SK-N-SH (cell line): ENCODE measurements around the gene BMPR1B. TPM values are rescaled to one million over a fixed set of nuclear protein-coding genes. Genes with fewer than 3 reads are reported as not detected.
A peak's percentile ranks its signal among the peaks of the same experiment; 100 is the strongest.

Source experiments
- CTCF ChIA-PET: fragments of 300-600, 350-600 bp; formaldehyde crosslinking; extraction: SDS; loops from one replicate; lab custom pipeline; 2021; lab: Yijun Ruan, JAX
- POLR2A ChIA-PET: fragments of 350-600 bp; sonication (Branson Sonifier 250); formaldehyde crosslinking; extraction: SDS; loops from one replicate; lab custom pipeline; 2020; ENCODE audit warnings: antibody characterized with exemption, inconsistent platforms; lab: Yijun Ruan, JAX
- DNase-seq: peaks from one replicate; pipeline ENCODE4 v3.0.0; 2012
- H2AFZ ChIP-seq: fragments of 200-600 bp; sonication (generic); 2 replicates; pipeline ENCODE4 v1.8.1; 2016; ENCODE audit warnings: antibody characterized with exemption, mild to moderate bottlenecking, low read depth
- H3F3A ChIP-seq: fragments of 200-600 bp; sonication (generic); replicated peaks from 2 replicates; pipeline ENCODE3; 2016; ENCODE audit warnings: antibody characterized with exemption, mild to moderate bottlenecking; ENCODE audit not compliant: insufficient read depth
- H3K27ac ChIP-seq, 2 experiments: fragments of 200-500 bp in 1 of 2; fragments of 200-600 bp in 1 of 2; sonication (Bioruptor generic) in 1 of 2; sonication (generic), shearing (Covaris generic) in 1 of 2; 2 replicates each; pipeline versions ENCODE4 v1.5.1 to v1.6.1; 2014 to 2016; ENCODE audit warnings: low read depth in 2 of 2, inconsistent platforms in 1 of 2, low read length in 1 of 2, mild to moderate bottlenecking in 1 of 2, mixed read lengths in 1 of 2
- H3K27me3 ChIP-seq: fragments of 200-600 bp; sonication (generic), shearing (Covaris generic); 2 replicates; pipeline ENCODE4 v1.6.1; 2016; ENCODE audit warnings: mixed run types; ENCODE audit not compliant: insufficient read depth
- H3K36me3 ChIP-seq, 2 experiments: fragments of 200-500 bp in 1 of 2; fragments of 200-600 bp in 1 of 2; sonication (Bioruptor generic) in 1 of 2; sonication (generic) in 1 of 2; replicated peaks in 1 of 2; 2 replicates each; pipeline versions ENCODE3 to v1.5.1; 2014 to 2016; ENCODE audit warnings: low read length in 1 of 2, mild to moderate bottlenecking in 1 of 2; ENCODE audit not compliant: insufficient read depth in 2 of 2, control insufficient read depth in 1 of 2
- H3K4me1 ChIP-seq, 2 experiments: fragments of 200-500 bp in 1 of 2; fragments of 200-600 bp in 1 of 2; sonication (Bioruptor generic) in 1 of 2; sonication (generic), shearing (Covaris generic) in 1 of 2; 2 replicates each; pipeline versions ENCODE4 v1.5.1 to v1.6.1; 2014 to 2016; ENCODE audit warnings: low read depth in 1 of 2, low read length in 1 of 2, mixed run types in 1 of 2; ENCODE audit not compliant: insufficient read depth in 2 of 2, control insufficient read depth in 1 of 2
- H3K4me2 ChIP-seq: fragments of 200-600 bp; sonication (generic), shearing (Covaris generic); 2 replicates; pipeline ENCODE4 v1.6.1; 2017; ENCODE audit warnings: mixed run types
- H3K4me3 ChIP-seq, 2 experiments: fragments of 200-500 bp in 1 of 2; fragments of 200-600 bp in 1 of 2; sonication (Bioruptor generic) in 1 of 2; sonication (generic), shearing (Covaris generic) in 1 of 2; 2 replicates each; pipeline versions ENCODE4 v1.5.1 to v1.8.1; 2014 to 2016; ENCODE audit warnings: low read depth in 2 of 2, inconsistent platforms in 1 of 2, low read length in 1 of 2, mild to moderate bottlenecking in 1 of 2, mixed read lengths in 1 of 2, moderate library complexity in 1 of 2
- H3K79me2 ChIP-seq: fragments of 200-600 bp; sonication (generic); 2 replicates; pipeline ENCODE4 v1.8.1; 2017; ENCODE audit warnings: mild to moderate bottlenecking; ENCODE audit not compliant: insufficient read depth
- H3K9ac ChIP-seq: fragments of 200-600 bp; sonication (generic); 2 replicates; pipeline ENCODE4 v1.6.1; 2017; ENCODE audit warnings: mixed run types
- H3K9me2 ChIP-seq: fragments of 200-600 bp; sonication (generic); 2 replicates; pipeline ENCODE4 v1.6.1; 2017; ENCODE audit warnings: mixed run types
- H3K9me3 ChIP-seq: fragments of 200-600 bp; sonication (generic); 2 replicates; pipeline ENCODE4 v1.6.1; 2017; ENCODE audit warnings: mixed run types, mild to moderate bottlenecking, moderate library complexity
- H4K20me1 ChIP-seq: fragments of 200-600 bp; sonication (generic); 2 replicates; pipeline ENCODE4 v1.6.1; 2017; ENCODE audit warnings: mild to moderate bottlenecking, mixed run types; ENCODE audit not compliant: insufficient read depth
- ELF1 ChIP-seq: IDR thresholded peaks from 2 replicates; pipeline ENCODE4 v1.4.0; 2012
- EP300 ChIP-seq, 2 experiments: IDR thresholded peaks; 2 replicates each; pipeline versions ENCODE4 v1.4.0 to v1.6.1; 2012; ENCODE audit warnings: borderline replicate concordance in 1 of 2, low read depth in 1 of 2, low read length in 1 of 2
- EZH2phosphoT487 ChIP-seq: fragments of 200-600 bp; sonication (generic); IDR thresholded peaks from 2 replicates; pipeline ENCODE4 v1.6.1; 2017; ENCODE audit warnings: low read depth, mixed run types, mild to moderate bottlenecking, antibody characterized with exemption, moderate library complexity, borderline replicate concordance
- FOSL2 ChIP-seq: IDR thresholded peaks from 2 replicates; pipeline ENCODE4 v1.4.0; 2012; ENCODE audit warnings: low read depth, mild to moderate bottlenecking, moderate library complexity, borderline replicate concordance
- FOXJ3 ChIP-seq: sonication (generic); formaldehyde crosslinking; IDR thresholded peaks from 2 replicates; pipeline ENCODE4 v1.5.1; 2020; ENCODE audit warnings: mild to moderate bottlenecking, missing genetic modification reagents
- FOXM1 ChIP-seq: IDR thresholded peaks from 2 replicates; pipeline ENCODE4 v1.4.0; 2012; ENCODE audit warnings: low read depth, mild to moderate bottlenecking
- GABPA ChIP-seq: IDR thresholded peaks from 2 replicates; pipeline ENCODE4 v1.4.0; 2012; ENCODE audit warnings: low read depth, mild to moderate bottlenecking
- MXI1 ChIP-seq: IDR thresholded peaks from 2 replicates; pipeline ENCODE4 v1.6.1; 2012; ENCODE audit warnings: mild to moderate bottlenecking, low read depth, low read length, improper control_type of control experiment
- NFIC ChIP-seq: IDR thresholded peaks from 2 replicates; pipeline ENCODE4 v1.4.0; 2012; ENCODE audit warnings: borderline replicate concordance
- NRF1 ChIP-seq: IDR thresholded peaks from 2 replicates; pipeline ENCODE4 v1.6.1; 2012; ENCODE audit warnings: low read depth, mild to moderate bottlenecking, low read length
- POLR2AphosphoS5 ChIP-seq: IDR thresholded peaks from 2 replicates; pipeline ENCODE4 v1.6.1; 2012; ENCODE audit warnings: low read depth, low read length
- RAD21 ChIP-seq: IDR thresholded peaks from 2 replicates; pipeline ENCODE4 v1.6.1; 2012; ENCODE audit warnings: mild to moderate bottlenecking, low read length
- RCOR1 ChIP-seq: fragments of 150-350 bp; IDR thresholded peaks from 2 replicates; pipeline ENCODE4 v1.6.1; 2017; ENCODE audit warnings: antibody characterized with exemption, low read length
- RXRA ChIP-seq: IDR thresholded peaks from 2 replicates; pipeline ENCODE4 v1.4.0; 2012; ENCODE audit warnings: low read depth, mild to moderate bottlenecking, borderline replicate concordance
- SMC3 ChIP-seq: IDR thresholded peaks from 2 replicates; pipeline ENCODE4 v1.6.1; 2012; ENCODE audit warnings: low read depth, low read length, improper control_type of control experiment
- TAF1 ChIP-seq: IDR thresholded peaks from 2 replicates; pipeline ENCODE4 v1.6.1; 2012; ENCODE audit warnings: low read depth, mild to moderate bottlenecking, low read length, moderate library complexity, borderline replicate concordance
- TCF12 ChIP-seq: IDR thresholded peaks from 2 replicates; pipeline ENCODE4 v1.4.0; 2012
- TEAD4 ChIP-seq: IDR thresholded peaks from 2 replicates; pipeline ENCODE4 v1.4.0; 2012; ENCODE audit warnings: mild to moderate bottlenecking, borderline replicate concordance; ENCODE audit not compliant: insufficient read depth
- USF1 ChIP-seq: IDR thresholded peaks from 2 replicates; pipeline ENCODE4 v1.4.0; 2012; ENCODE audit warnings: low read depth, borderline replicate concordance
- WGBS: methylation state at CpG from one replicate; pipeline ENCODE4 v1.1.6; 2017; ENCODE audit warnings: low lambda C conversion rate; 5-methylcytosine and 5-hydroxymethylcytosine counted together
- polyA plus RNA-seq, 3 experiments: library from polyadenylated mRNA; depleted of rRNA; stranded (reverse); fragments of >200 nt; gene quantifications; 2 replicates each; pipeline ENCODE4 v1.2.3, GENCODE V29; 2012
- TF ChIP-seq, protein P1 (sequence below): IDR thresholded peaks from 2 replicates; pipeline ENCODE4; 2012
- TF ChIP-seq, protein P2 (sequence below): fragments of 150-350 bp; IDR thresholded peaks from 2 replicates; pipeline ENCODE4 v1.6.1; 2017; ENCODE audit warnings: antibody characterized with exemption, low read length, low read depth, borderline replicate concordance

The BMPR1B gene
- polyA plus RNA-seq, 1 of the 3 experiments (the other 2 are of a cell fraction), result 0.16 TPM

DNA sequence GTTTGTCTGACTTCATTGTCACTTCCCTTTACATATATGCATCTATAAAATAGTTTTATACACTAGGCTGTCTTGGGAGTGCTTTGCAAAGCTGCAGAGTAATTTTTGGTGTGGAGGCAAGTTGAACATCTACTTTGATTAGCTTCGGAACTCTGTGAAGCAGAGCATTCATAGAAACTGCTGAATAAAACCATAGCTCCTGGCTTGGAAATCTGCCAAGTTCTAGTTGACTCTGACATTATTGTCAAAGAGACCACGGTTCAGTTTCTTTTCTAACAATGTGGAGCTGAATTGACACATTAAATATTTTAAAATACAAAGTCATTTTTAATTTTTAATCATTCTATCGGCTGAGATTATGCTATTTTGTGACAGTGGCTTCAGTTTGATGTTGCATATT, 335.0 kb downstream of the BMPR1B start:
- 32% methylated on average over 3 of the region's 3 CpGs for WGBS
- ChIA-PET CTCF (interaction anchor here (0.5 to 2.6 kb wide), 7 partner anchors 9 to 686 kb away, joined by 3 to 14 read pairs (median 3); partner anchors contain the start of gene BMPR1B), POLR2A (interaction anchor here (0.7 to 1.2 kb wide), 3 partner anchors 221 to 335 kb away, joined by 3 to 5 read pairs (median 3); partner anchors contain the start of gene BMPR1B)

GRCh38 chr4:95093460-95093859, 335.7 kb downstream of the BMPR1B start:
- CTCF ChIA-PET, result interaction anchor here (0.7 to 2.6 kb wide), 8 partner anchors 12 to 686 kb away, joined by 3 to 26 read pairs (median 5); partner anchors contain the start of gene BMPR1B
- H3K36me3 ChIP-seq, result no peaks in the 10 kb centered on the region
- POLR2A ChIA-PET, result interaction anchor here (0.7 to 1.1 kb wide), 3 partner anchors 330 to 336 kb away, joined by 3 to 4 read pairs (median 3); partner anchors contain the start of gene BMPR1B
- no peaks in the 10 kb centered on the region for H3K9me3 ChIP-seq
- no peaks in the 10 kb centered on the region for H3F3A ChIP-seq
- H3K79me2 ChIP-seq, result no peaks in the 10 kb centered on the region
- no peaks in the 10 kb centered on the region for H3K9me2 ChIP-seq
- TF ChIP-seq EP300 (IDR thresholded peaks at IDR 0.05; ENCODE audit: borderline replicate concordance in 1 of 2, low read depth in 1 of 2, low read length in 1 of 2) (no peak), FOSL2 (no peak), RAD21 (no peak), EZH2phosphoT487 (no peak), TEAD4 (no peak), POLR2AphosphoS5 (no peak), RCOR1 (no peak), NRF1 (no peak), TAF1 (no peak), SMC3 (no peak), MXI1 (no peak), GABPA (no peak), FOXJ3 (CRISPR knock-in tag) (no peak), NFIC (no peak), FOXM1 (no peak), TCF12 (no peak), RXRA (no peak)
- TF ChIP-seq, protein P1, sequence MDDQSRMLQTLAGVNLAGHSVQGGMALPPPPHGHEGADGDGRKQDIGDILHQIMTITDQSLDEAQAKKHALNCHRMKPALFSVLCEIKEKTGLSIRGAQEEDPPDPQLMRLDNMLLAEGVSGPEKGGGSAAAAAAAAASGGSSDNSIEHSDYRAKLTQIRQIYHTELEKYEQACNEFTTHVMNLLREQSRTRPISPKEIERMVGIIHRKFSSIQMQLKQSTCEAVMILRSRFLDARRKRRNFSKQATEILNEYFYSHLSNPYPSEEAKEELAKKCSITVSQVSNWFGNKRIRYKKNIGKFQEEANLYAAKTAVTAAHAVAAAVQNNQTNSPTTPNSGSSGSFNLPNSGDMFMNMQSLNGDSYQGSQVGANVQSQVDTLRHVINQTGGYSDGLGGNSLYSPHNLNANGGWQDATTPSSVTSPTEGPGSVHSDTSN, result no peak
- TF ChIP-seq, all 33 proteins: peak for 0
- no peak overlapping the region for H3K4me3 ChIP-seq
- 89% methylated on average over 2 of the region's 2 CpGs for WGBS
- H4K20me1 ChIP-seq, result no peaks in the 10 kb centered on the region
- H3K27ac ChIP-seq, result peak overlapping the region in 1 of 2 experiments; percentile 64; a peak in 1 of 4 replicates
- no peak for DNase-seq
- H2AFZ ChIP-seq, result no peak overlapping the region
- no peak overlapping the region for H3K9ac ChIP-seq
- H3K4me1 ChIP-seq, result peaks cover 0 to 2% of the 10 kb centered on the region in 2 experiments; a peak in 2 of 4 replicates
- H3K4me2 ChIP-seq, result no peak overlapping the region
- no peaks in the 10 kb centered on the region for H3K27me3 ChIP-seq

More for the DNA sequence above, 335.0 kb downstream of the BMPR1B start:
- no peaks in the 10 kb centered on the region for H3K36me3 ChIP-seq
- no peak overlapping the region for H3K4me2 ChIP-seq
- no peaks in the 10 kb centered on the region for H3K79me2 ChIP-seq
- DNase-seq, result peak; percentile 12
- H2AFZ ChIP-seq, result no peak overlapping the region
- peaks cover 0 to 5% of the 10 kb centered on the region in 2 experiments; a peak in 2 of 4 replicates for H3K4me1 ChIP-seq
- no peak overlapping the region for H3K4me3 ChIP-seq
- no peaks in the 10 kb centered on the region for H3K9me3 ChIP-seq
- TF ChIP-seq TCF12 (peak; percentile 35), NFIC (peak; percentile 37; the same call in 1 of the 2 replicates), ELF1 (no peak), RAD21 (no peak), USF1 (no peak), MXI1 (no peak), EZH2phosphoT487 (no peak), RXRA (no peak), TAF1 (no peak), FOSL2 (no peak)
- TF ChIP-seq, protein P2, sequence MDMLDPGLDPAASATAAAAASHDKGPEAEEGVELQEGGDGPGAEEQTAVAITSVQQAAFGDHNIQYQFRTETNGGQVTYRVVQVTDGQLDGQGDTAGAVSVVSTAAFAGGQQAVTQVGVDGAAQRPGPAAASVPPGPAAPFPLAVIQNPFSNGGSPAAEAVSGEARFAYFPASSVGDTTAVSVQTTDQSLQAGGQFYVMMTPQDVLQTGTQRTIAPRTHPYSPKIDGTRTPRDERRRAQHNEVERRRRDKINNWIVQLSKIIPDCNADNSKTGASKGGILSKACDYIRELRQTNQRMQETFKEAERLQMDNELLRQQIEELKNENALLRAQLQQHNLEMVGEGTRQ, result no peak
- TF ChIP-seq, all 33 proteins: peak for 2
- Histone ChIP-seq H3K27ac (peak overlapping the region in 1 of 2 experiments; percentile 50; a peak in 1 of 4 replicates), H3K9me2 (no peaks in the 10 kb centered on the region), H3K27me3 (no peaks in the 10 kb centered on the region), H4K20me1 (no peaks in the 10 kb centered on the region), H3K9ac (no peak overlapping the region), H3F3A (no peaks in the 10 kb centered on the region)
